ENCODE data around the gene DRAP1. TPM values are rescaled to one million over a fixed set of nuclear protein-coding genes. Genes with fewer than 3 reads are reported as not detected.
A peak's percentile ranks its signal among the peaks of the same experiment; 100 is the strongest.
"Not testable (repeated sequence)": the region's sequence is repeated elsewhere in the genome, so short reads cannot be mapped to it uniquely, and the experiment has no call there.

Gene DRAP1
- total RNA-seq, 1 experiment from 2014 or later = 105 TPM

DNA sequence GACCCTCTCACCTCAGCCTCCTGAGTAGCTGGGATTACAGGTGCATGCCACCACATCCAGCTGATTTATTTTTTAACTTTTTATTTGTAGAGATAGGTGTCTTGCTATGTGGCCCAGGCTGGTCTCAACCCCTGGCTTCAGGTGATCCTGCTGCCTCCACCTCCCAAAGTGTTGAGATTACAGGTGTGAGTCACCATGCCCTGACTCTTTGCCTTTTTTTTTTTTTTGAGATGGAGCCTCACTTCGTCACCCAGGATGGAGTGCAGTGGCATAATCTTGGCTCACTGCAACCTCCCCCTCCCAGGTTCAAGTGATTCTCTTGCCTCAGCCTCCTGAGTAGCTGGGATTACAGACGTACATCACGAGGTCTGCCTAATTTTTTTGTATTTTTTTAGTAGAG, 32.4 kb downstream of the DRAP1 start:
- H3K18ac ChIP-seq (ENCODE audit: insufficient read length, low read depth, low read length); H3K9ac ChIP-seq (ENCODE audit: extremely low read depth, insufficient read length, low read length); H4K8ac ChIP-seq (replicated peaks; ENCODE audit: insufficient read length, low read depth, low read length); H2AK5ac ChIP-seq (ENCODE audit: insufficient read length, low read length); H2BK12ac ChIP-seq (ENCODE audit: insufficient read length, low read depth, low read length); H2BK15ac ChIP-seq (ENCODE audit: low read depth, low read length); H4K20me1 ChIP-seq (ENCODE audit: control insufficient read depth, insufficient read depth, insufficient read length); H2BK20ac ChIP-seq (ENCODE audit: low read depth, low read length, poor library complexity, severe bottlenecking); H3K4me2 ChIP-seq (ENCODE audit: insufficient read depth, insufficient read length, low read length); H3K4me1 Mint-ChIP-seq; DNase-seq; H3K27ac ChIP-seq (ENCODE audit: insufficient read length, low read depth, low read length); H3K79me2 ChIP-seq (ENCODE audit: insufficient read depth, low read length); H3K23ac ChIP-seq (ENCODE audit: insufficient read length, low read depth, low read length); H2AFZ ChIP-seq (ENCODE audit: low read length); H3K56ac ChIP-seq (ENCODE audit: insufficient read length, low read depth, low read length); H3K14ac ChIP-seq (ENCODE audit: insufficient read depth, low read length); H2BK5ac ChIP-seq (ENCODE audit: insufficient read length, low read length); H3K9me3 ChIP-seq (ENCODE audit: control insufficient read depth, low read depth, low read length); H3K79me1 ChIP-seq (ENCODE audit: insufficient read depth, low read depth, low read length, poor library complexity, severe bottlenecking); H3K27me3 Mint-ChIP-seq (ENCODE audit: low read depth); H2BK120ac ChIP-seq (ENCODE audit: low read depth, low read length, poor library complexity, severe bottlenecking); H3T11ph ChIP-seq (ENCODE audit: low read length); H4K91ac ChIP-seq (ENCODE audit: insufficient read length, low read depth, low read length); H3K4me3 Mint-ChIP-seq; H3K4ac ChIP-seq (ENCODE audit: low read depth, low read length); H3K9me3 Mint-ChIP-seq; H3K4me1 ChIP-seq (ENCODE audit: insufficient read depth, low read length); H3K23me2 ChIP-seq (ENCODE audit: insufficient read length, low read depth, low read length, poor library complexity, severe bottlenecking); H4K5ac ChIP-seq (ENCODE audit: insufficient read length, low read depth, low read length); H3K27me3 ChIP-seq (ENCODE audit: insufficient read depth, low read length): not testable (repeated sequence)
- Mint-ChIP-seq H3K27ac (peak overlapping the region in 1 of 3 experiments; percentile 44; a peak in 1 of 7 replicates), H3K36me3 (ENCODE audit: insufficient read depth in 1 of 3, low read depth in 3 of 3) (peaks cover 0 to 22% (median 2%) of the 10 kb centered on the region in 3 experiments; a peak in 4 of 7 replicates)
- no CpG with 5 or more reads among the region's 3 CpGs for WGBS (ENCODE audit: extremely low coverage, insufficient read length, low lambda C conversion rate)

Data from H9 (cell line).